PFSK-1 (cell line): ENCODE data around the gene PHACTR1.
A peak's percentile ranks its signal among the peaks of the same experiment; 100 is the strongest.

Experiments used
- FOXP2 ChIP-seq: optimal IDR thresholded peaks from 2 replicates; pipeline ENCODE3; 2011; ENCODE audit warnings: borderline replicate concordance, control low read depth, inconsistent platforms; ENCODE audit not compliant: insufficient read depth; ENCODE audit errors: extremely low read length, extremely low read depth
- POLR2AphosphoS5 ChIP-seq: IDR thresholded peaks from 2 replicates; pipeline ENCODE4 v1.6.1; 2012; ENCODE audit warnings: low read depth, mild to moderate bottlenecking, control low read depth, low read length, moderate library complexity
- SIN3A ChIP-seq: IDR thresholded peaks from 2 replicates; pipeline ENCODE4 v1.6.1; 2012; ENCODE audit warnings: mild to moderate bottlenecking, low read length, moderate library complexity, borderline replicate concordance; ENCODE audit not compliant: insufficient read depth
- TAF1 ChIP-seq: IDR thresholded peaks from 2 replicates; pipeline ENCODE4 v1.6.1; 2012; ENCODE audit warnings: low read length, control low read depth, borderline replicate concordance; ENCODE audit not compliant: insufficient read depth
- TF ChIP-seq, protein P1 (sequence below), 2 experiments: IDR thresholded peaks; 2 replicates each; pipeline versions ENCODE4 v1.6.1 to v1.8.0; 2011 to 2012; ENCODE audit warnings: low read depth in 2 of 2, low read length in 2 of 2, control low read depth in 1 of 2, inconsistent platforms in 1 of 2, mild to moderate bottlenecking in 1 of 2, moderate library complexity in 1 of 2; ENCODE audit not compliant: insufficient read depth in 1 of 2

Gene PHACTR1

DNA sequence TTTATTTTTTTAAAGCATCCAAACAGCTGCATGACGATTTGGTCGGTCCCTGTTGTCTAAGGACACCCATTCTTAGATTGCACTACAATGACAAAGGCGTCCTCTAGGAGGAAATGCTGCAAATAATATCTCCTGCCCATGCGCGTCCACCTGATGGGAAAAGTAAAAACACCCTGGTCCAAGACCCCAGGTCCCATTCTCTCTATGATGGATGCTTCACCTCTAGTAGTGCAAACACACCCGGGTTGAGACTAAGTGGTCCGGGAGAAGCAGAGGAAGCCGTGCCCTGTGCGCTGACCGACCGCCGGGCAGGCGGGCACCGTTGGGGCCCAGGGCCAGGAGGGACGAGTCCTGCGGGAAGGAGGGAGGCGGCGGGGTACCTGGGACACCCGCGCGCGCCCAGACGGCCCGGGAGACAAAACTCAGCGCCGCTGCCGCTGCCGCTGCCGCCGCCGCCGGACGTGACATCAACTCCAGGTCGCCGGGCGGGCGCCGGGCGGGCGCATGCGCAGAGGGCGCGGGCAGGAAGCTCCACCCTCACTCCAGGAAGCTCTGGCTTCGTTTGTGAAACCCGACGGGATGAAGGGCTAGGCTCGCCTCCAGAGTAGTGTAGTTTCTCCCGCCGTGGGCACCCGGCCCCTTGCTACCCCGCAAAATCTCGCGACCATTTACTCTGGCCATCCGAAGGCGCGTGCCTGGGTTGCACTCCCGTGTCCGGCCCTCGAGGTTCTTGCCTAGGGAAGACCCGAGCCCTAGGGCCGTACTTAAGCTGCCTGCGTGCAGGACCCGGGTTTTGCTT lies 611.7 kb downstream of the PHACTR1 start, which contains the start of gene TBC1D7:
TSS of gene TBC1D7 (minus strand) at position 462 of the 799 bp plus-strand sequence. CDS start 1,639 bp downstream, outside the sequence.
- TF ChIP-seq POLR2AphosphoS5, result peak; percentile 98
- TF ChIP-seq SIN3A, result no peak
- TF ChIP-seq TAF1, result peak; percentile 55

DNA sequence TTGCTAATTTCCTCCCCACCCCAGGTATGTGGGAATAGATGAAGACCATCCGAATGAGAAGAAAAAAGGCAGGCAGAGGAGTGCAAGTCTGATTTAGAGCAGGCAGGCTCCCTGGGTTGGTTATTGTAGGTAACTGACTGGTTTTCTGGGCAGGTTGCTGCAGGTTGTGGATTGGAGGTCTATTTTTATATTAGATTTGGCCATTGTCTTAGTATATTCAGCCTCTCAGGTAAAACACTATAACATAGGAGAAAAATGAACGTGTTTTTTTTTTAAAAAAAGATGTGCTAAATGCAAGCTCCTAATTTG lies 612.3 kb downstream of the PHACTR1 start:
- no peak for TF ChIP-seq TAF1
- TF ChIP-seq, protein P1, sequence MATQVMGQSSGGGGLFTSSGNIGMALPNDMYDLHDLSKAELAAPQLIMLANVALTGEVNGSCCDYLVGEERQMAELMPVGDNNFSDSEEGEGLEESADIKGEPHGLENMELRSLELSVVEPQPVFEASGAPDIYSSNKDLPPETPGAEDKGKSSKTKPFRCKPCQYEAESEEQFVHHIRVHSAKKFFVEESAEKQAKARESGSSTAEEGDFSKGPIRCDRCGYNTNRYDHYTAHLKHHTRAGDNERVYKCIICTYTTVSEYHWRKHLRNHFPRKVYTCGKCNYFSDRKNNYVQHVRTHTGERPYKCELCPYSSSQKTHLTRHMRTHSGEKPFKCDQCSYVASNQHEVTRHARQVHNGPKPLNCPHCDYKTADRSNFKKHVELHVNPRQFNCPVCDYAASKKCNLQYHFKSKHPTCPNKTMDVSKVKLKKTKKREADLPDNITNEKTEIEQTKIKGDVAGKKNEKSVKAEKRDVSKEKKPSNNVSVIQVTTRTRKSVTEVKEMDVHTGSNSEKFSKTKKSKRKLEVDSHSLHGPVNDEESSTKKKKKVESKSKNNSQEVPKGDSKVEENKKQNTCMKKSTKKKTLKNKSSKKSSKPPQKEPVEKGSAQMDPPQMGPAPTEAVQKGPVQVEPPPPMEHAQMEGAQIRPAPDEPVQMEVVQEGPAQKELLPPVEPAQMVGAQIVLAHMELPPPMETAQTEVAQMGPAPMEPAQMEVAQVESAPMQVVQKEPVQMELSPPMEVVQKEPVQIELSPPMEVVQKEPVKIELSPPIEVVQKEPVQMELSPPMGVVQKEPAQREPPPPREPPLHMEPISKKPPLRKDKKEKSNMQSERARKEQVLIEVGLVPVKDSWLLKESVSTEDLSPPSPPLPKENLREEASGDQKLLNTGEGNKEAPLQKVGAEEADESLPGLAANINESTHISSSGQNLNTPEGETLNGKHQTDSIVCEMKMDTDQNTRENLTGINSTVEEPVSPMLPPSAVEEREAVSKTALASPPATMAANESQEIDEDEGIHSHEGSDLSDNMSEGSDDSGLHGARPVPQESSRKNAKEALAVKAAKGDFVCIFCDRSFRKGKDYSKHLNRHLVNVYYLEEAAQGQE (IDR thresholded peaks at IDR 0.05; ENCODE audit: insufficient read depth in 1 of 2, low read depth in 2 of 2, low read length in 2 of 2), result no peak
- no peak for TF ChIP-seq FOXP2
- TF ChIP-seq POLR2AphosphoS5, result no peak
- TF ChIP-seq SIN3A, result no peak

DNA sequence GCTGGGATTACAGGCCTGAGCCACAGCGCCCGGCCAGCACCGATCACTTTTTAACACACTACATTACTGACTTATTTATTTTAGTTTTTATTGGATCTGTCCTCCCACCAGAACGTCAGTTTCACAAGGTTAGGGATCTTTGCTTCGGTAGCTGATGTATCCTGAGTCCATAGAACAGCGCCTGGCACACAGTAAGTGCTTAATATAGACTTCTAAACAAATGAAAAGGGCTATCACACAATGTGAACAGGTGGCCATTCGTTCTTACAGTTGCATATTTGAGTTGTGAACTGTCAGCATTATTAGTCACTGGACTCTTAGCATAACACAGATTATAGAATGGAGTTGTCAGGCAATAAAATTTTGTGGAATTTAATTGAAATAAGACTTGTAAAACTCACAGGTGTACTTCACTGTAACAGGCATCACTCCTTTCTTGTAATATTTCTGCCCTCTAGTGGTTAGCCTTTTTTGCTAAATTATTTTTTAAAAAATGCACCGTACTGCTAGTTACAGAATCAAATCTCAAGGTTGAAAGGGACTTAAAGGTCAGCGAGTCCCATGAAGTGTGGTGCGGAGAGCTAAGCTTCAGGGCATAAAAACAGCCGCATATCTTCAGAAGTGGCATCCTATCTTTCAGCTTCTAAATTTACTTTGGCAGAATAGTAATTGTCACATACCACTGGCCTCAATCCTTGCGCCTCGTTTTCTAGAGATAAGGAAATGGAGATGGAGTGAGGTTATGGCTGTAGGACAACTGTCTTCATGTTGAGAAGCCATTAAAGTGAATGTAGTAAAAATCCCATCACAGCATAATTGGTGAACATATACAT lies 615.2 kb downstream of the PHACTR1 start:
- TF ChIP-seq FOXP2 (no peak), SIN3A (no peak), POLR2AphosphoS5 (no peak), TAF1 (no peak)
- TF ChIP-seq, protein P1 (IDR thresholded peaks at IDR 0.05; ENCODE audit: insufficient read depth in 1 of 2, low read depth in 2 of 2, low read length in 2 of 2), result no peak

DNA sequence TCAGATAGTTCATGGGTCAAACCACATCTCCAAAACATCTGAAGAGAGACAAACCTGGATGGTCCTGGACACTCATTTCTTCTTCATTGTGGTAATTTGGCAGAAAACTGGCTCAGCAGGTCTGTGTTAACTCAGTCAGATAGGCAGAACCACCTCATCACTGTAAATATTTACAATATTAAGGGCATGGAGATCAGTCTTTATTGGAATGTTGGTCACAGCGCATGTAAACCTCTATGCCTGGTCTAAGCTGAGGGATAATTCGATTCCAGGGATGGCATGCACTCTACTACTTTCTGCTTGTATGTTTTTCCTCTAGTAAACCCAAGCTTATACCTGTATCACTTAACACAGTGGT lies 615.8 kb downstream of the PHACTR1 start:
- TF ChIP-seq TAF1 (no peak), FOXP2 (no peak), SIN3A (no peak), POLR2AphosphoS5 (no peak)
- TF ChIP-seq, protein P1 (IDR thresholded peaks at IDR 0.05; ENCODE audit: insufficient read depth in 1 of 2, low read depth in 2 of 2, low read length in 2 of 2), result no peak

DNA sequence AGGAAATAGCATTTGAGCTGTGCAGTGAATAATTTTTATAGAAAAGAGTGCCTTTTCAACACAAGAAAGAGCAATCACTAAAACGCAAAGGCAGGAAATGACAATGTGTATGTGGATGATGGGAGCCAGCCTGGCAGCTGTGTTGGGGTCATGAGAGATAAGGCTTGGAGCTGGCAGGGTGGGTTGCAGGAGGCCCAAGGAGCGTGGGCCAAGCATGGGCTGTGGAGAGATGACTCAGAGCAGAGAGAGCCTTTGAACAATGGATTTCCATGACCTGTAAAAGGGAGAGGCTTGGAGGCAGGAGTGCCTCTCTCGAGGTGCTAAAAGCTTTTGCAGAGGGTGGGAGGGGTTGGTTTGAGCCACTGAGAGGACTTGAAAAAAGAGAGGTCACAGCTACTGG lies 618.4 kb downstream of the PHACTR1 start:
- TF ChIP-seq SIN3A, result no peak
- TF ChIP-seq, protein P1 (IDR thresholded peaks at IDR 0.05; ENCODE audit: insufficient read depth in 1 of 2, low read depth in 2 of 2, low read length in 2 of 2), result no peak
- TF ChIP-seq TAF1, result no peak
- no peak for TF ChIP-seq FOXP2
- TF ChIP-seq POLR2AphosphoS5, result no peak
